Astrocyte (in vitro differentiated cells and primary cell): ENCODE measurements around the gene PEX26. TPM values are rescaled to one million over a fixed set of nuclear protein-coding genes. Genes with fewer than 3 reads are reported as not detected.
"Not testable (repeated sequence)": the region's sequence is repeated elsewhere in the genome, so short reads cannot be mapped to it uniquely, and the experiment has no call there.

ENCODE experiments used
- DNase-seq: peaks from one replicate; pipeline ENCODE4 v3.0.0-alpha.2; 2010; ENCODE audit warnings: low read depth
- FAIRE-seq: peaks from 2 replicates; lab custom pipeline; 2011; peaks lifted over from hg19 to GRCh38; lab: Jason Lieb, UNC
- H2AFZ ChIP-seq: 2 replicates; pipeline ENCODE4 v1.6.0; 2012; ENCODE audit warnings: low read depth, low read length, inconsistent platforms
- H3K27ac ChIP-seq: 2 replicates; pipeline ENCODE4 v1.5.1; 2011; ENCODE audit warnings: low read depth, low read length, inconsistent platforms
- H3K27me3 ChIP-seq: 2 replicates; pipeline ENCODE4 v1.6.0; 2011; ENCODE audit warnings: low read length, inconsistent platforms; ENCODE audit not compliant: insufficient read depth
- H3K36me3 ChIP-seq: 2 replicates; pipeline ENCODE4 v1.5.1; 2011; ENCODE audit warnings: low read length, inconsistent platforms; ENCODE audit not compliant: insufficient read depth
- H3K4me1 ChIP-seq: 2 replicates; pipeline ENCODE4 v1.5.1; 2011; ENCODE audit warnings: low read length, inconsistent platforms; ENCODE audit not compliant: insufficient read depth
- H3K4me2 ChIP-seq: 2 replicates; pipeline ENCODE4 v1.6.0; 2012; ENCODE audit warnings: low read length, inconsistent platforms
- H3K4me3 ChIP-seq: 2 replicates; pipeline ENCODE4 v1.5.1; 2011; ENCODE audit warnings: low read depth, mild to moderate bottlenecking, low read length, inconsistent platforms; ENCODE audit not compliant: insufficient read depth
- H3K79me2 ChIP-seq: 2 replicates; pipeline ENCODE4 v1.6.0; 2012; ENCODE audit warnings: mild to moderate bottlenecking, low read length, inconsistent platforms; ENCODE audit not compliant: insufficient read depth
- H3K9ac ChIP-seq: 2 replicates; pipeline ENCODE4 v1.6.0; 2012; ENCODE audit warnings: mild to moderate bottlenecking, low read length, inconsistent platforms
- H3K9me3 ChIP-seq: 2 replicates; pipeline ENCODE4 v1.5.1; 2012; ENCODE audit warnings: low read depth, mild to moderate bottlenecking, low read length, inconsistent platforms; ENCODE audit not compliant: insufficient read depth
- H4K20me1 ChIP-seq: 2 replicates; pipeline ENCODE4 v1.6.0; 2012; ENCODE audit warnings: low read length, inconsistent platforms; ENCODE audit not compliant: insufficient read depth
- H3K27ac Mint-ChIP-seq: one replicate; pipeline ENCODE4 v1.8.0; 2021; ENCODE audit warnings: mild to moderate bottlenecking, mixed read lengths; ENCODE audit not compliant: unreplicated experiment
- H3K27me3 Mint-ChIP-seq: one replicate; pipeline ENCODE4 v1.8.0; 2021; ENCODE audit warnings: low read depth, mixed read lengths; ENCODE audit not compliant: unreplicated experiment
- H3K36me3 Mint-ChIP-seq: one replicate; pipeline ENCODE4 v1.8.0; 2021; ENCODE audit warnings: low read depth, mixed read lengths; ENCODE audit not compliant: unreplicated experiment
- H3K4me1 Mint-ChIP-seq: one replicate; pipeline ENCODE4 v1.8.0; 2021; ENCODE audit warnings: low read depth, mixed read lengths; ENCODE audit not compliant: unreplicated experiment
- H3K4me3 Mint-ChIP-seq: one replicate; pipeline ENCODE4 v1.8.0; 2021; ENCODE audit warnings: mild to moderate bottlenecking, moderate library complexity, mixed read lengths; ENCODE audit not compliant: unreplicated experiment
- H3K9me3 Mint-ChIP-seq: one replicate; pipeline ENCODE4 v1.8.0; 2021; ENCODE audit warnings: mild to moderate bottlenecking, mixed read lengths; ENCODE audit not compliant: unreplicated experiment
- CTCF ChIP-seq: IDR thresholded peaks from 2 replicates; pipeline ENCODE4 v1.5.1; 2011; ENCODE audit warnings: low read depth, mild to moderate bottlenecking, inconsistent platforms, low read length, moderate library complexity; ENCODE audit not compliant: insufficient read depth
- EZH2 ChIP-seq: IDR thresholded peaks from 2 replicates; pipeline ENCODE4 v1.6.1; 2012; ENCODE audit warnings: mild to moderate bottlenecking, low read length, inconsistent platforms; ENCODE audit not compliant: insufficient read depth
- total RNA-seq: library from RNA; stranded (reverse); gene quantifications from 2 replicates; pipeline ENCODE4 v1.2.1, GENCODE V29; 2021

Gene PEX26
- total RNA-seq, 1 donor from 2014 or later, result 41.9 TPM

DNA sequence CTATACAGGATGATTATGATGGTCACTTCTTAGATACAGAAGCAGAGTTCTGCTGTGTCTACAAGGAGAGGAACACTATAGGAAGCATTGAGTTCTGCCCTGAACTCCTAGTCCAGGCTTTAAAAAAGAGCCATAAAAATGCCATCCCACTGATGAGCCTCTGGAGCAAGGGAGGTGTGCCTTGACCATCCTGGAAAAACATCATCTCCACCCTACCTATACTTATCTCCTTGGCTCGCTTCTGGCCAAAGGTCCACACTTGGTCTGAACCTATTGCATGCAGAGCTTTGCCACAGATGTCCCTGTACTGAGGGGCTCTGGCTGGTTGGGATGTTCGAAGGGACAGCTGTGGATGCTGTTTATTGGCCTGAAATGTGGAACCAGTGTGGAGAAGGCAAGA is 4.3 kb upstream of the PEX26 start:
- Mint-ChIP-seq H3K27me3 (no peaks in the 10 kb centered on the region), H3K36me3 (no peaks in the 10 kb centered on the region), H3K4me1 (peaks cover 13% of the 10 kb centered on the region), H3K4me3 (no peak overlapping the region), H3K27ac (no peak overlapping the region), H3K9me3 (no peaks in the 10 kb centered on the region)
- Histone ChIP-seq H3K9ac (no peak overlapping the region), H2AFZ (no peak overlapping the region), H3K9me3 (no peaks in the 10 kb centered on the region), H3K4me3 (no peak overlapping the region), H3K79me2 (peaks cover 10% of the 10 kb centered on the region), H3K36me3 (no peaks in the 10 kb centered on the region), H3K27me3 (no peaks in the 10 kb centered on the region), H3K4me1 (peaks cover 11% of the 10 kb centered on the region), H4K20me1 (no peaks in the 10 kb centered on the region), H3K27ac (no peak overlapping the region), H3K4me2 (no peak overlapping the region)
- DNase-seq (no peak), FAIRE-seq (no peak)
- TF ChIP-seq EZH2 (no peak), CTCF (no peak)

DNA sequence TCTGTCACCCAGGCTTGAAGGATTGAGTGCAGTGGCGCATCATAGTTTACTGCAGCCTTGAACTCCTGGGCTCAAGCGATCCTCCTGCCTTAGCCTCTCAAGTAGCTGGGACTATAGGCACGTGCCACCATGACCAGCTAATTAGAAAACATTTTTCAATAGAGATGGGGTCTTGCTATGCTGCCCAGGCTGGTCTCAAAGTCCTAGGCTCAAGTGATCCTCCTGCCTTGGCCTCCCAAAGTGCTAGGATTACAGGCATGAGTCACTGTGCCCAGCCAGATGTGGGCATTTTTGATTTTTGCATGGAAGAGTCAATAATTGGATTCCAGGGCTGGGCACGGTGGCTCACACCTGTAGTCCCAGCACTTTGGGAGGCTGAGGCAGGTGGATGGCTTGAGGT is 3.9 kb upstream of the PEX26 start:
- not testable (repeated sequence) for H3K4me3 ChIP-seq, DNase-seq, H2AFZ ChIP-seq, H4K20me1 ChIP-seq, H3K36me3 Mint-ChIP-seq, H3K4me3 Mint-ChIP-seq, H3K27me3 ChIP-seq, FAIRE-seq, H3K9me3 ChIP-seq, H3K27me3 Mint-ChIP-seq, H3K27ac ChIP-seq, H3K36me3 ChIP-seq, H3K9ac ChIP-seq, H3K27ac Mint-ChIP-seq, H3K4me2 ChIP-seq, H3K9me3 Mint-ChIP-seq
- peaks cover 13% of the 10 kb centered on the region for H3K4me1 ChIP-seq
- peaks cover 14% of the 10 kb centered on the region for H3K4me1 Mint-ChIP-seq
- H3K79me2 ChIP-seq, result peaks cover 15% of the 10 kb centered on the region

DNA sequence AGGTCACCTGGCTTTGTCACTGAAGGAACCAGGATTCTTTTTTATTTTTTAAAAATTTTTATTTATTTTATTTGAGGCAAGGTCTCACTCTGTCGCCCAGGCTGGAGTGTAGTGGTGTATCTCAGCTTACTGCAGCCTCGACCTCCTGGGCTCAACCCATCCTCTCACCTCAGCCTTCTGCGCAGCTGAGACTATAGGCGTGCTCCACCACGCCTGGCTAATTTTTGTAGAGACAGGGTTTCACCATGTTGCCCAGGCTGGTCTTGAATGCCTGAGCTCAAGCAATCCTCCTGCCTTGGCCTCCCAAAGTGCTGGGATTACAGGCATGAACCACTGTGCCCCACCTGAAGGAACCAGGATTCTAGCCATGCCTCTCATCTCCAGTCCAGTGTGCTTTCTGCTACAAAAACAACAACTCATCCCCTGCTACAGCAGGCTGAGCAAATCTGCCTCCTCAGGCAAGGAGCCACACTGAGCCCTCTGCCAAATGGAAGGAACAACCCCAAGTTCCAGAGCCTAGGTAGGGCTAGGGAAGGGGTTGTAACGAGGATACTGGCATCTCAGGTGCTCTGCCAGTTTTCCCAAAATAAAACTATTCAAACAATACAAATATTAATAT is 2.6 kb upstream of the PEX26 start:
- TF ChIP-seq CTCF, result no peak
- TF ChIP-seq EZH2, result no peak
- DNase-seq, result no peak
- Histone ChIP-seq H3K4me1 (peaks cover 13% of the 10 kb centered on the region), H3K9me3 (no peaks in the 10 kb centered on the region), H3K4me3 (no peak overlapping the region), H3K27ac (no peak overlapping the region), H3K79me2 (peaks cover 24% of the 10 kb centered on the region), H2AFZ (no peak overlapping the region), H3K4me2 (no peak overlapping the region), H3K9ac (no peak overlapping the region), H4K20me1 (no peaks in the 10 kb centered on the region), H3K36me3 (no peaks in the 10 kb centered on the region), H3K27me3 (no peaks in the 10 kb centered on the region)
- peaks cover 19% of the 10 kb centered on the region for H3K4me1 Mint-ChIP-seq
- no peaks in the 10 kb centered on the region for H3K36me3 Mint-ChIP-seq
- no peak overlapping the region for H3K4me3 Mint-ChIP-seq
- H3K27ac Mint-ChIP-seq, result no peak overlapping the region
- no peaks in the 10 kb centered on the region for H3K27me3 Mint-ChIP-seq
- H3K9me3 Mint-ChIP-seq, result no peaks in the 10 kb centered on the region
- FAIRE-seq, result no peak
